Measurements from ENCODE around the gene IRAK1.

- no peak for TF ChIP-seq ZFX (IDR thresholded peaks at IDR 0.05; ENCODE audit: borderline replicate concordance)
- TF ChIP-seq, protein P1, sequence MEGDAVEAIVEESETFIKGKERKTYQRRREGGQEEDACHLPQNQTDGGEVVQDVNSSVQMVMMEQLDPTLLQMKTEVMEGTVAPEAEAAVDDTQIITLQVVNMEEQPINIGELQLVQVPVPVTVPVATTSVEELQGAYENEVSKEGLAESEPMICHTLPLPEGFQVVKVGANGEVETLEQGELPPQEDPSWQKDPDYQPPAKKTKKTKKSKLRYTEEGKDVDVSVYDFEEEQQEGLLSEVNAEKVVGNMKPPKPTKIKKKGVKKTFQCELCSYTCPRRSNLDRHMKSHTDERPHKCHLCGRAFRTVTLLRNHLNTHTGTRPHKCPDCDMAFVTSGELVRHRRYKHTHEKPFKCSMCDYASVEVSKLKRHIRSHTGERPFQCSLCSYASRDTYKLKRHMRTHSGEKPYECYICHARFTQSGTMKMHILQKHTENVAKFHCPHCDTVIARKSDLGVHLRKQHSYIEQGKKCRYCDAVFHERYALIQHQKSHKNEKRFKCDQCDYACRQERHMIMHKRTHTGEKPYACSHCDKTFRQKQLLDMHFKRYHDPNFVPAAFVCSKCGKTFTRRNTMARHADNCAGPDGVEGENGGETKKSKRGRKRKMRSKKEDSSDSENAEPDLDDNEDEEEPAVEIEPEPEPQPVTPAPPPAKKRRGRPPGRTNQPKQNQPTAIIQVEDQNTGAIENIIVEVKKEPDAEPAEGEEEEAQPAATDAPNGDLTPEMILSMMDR (IDR thresholded peaks at IDR 0.05), result no peak
These were observed 13.0 kb upstream of the IRAK1 start for GRCh38 chrX:154032653-154033052.

Measured in 22Rv1 (cell line).